HFF-Myc (cell line): ENCODE measurements around the gene AKAP8L.
A peak's percentile ranks its signal among the peaks of the same experiment; 100 is the strongest.
"Not testable (repeated sequence)": the region's sequence is repeated elsewhere in the genome, so short reads cannot be mapped to it uniquely, and the experiment has no call there.

Source experiments
- DNase-seq: peaks from one replicate; pipeline ENCODE4 v3.0.0-alpha.2; 2011; ENCODE audit warnings: low read depth; ENCODE audit errors: extremely low read depth
- H3K4me3 ChIP-seq: replicated peaks from 2 replicates; pipeline ENCODE4 v1.5.1; 2011; ENCODE audit warnings: low read depth, mild to moderate bottlenecking, control low read depth, low read length
- CTCF ChIP-seq: IDR thresholded peaks from 2 replicates; pipeline ENCODE4 v1.5.1; 2012; ENCODE audit warnings: mild to moderate bottlenecking, low read depth, low read length, control low read depth; ENCODE audit errors: missing control alignments

AKAP8L gene

GRCh38 chr19:15354566-15355296 lies 64.1 kb downstream of the AKAP8L start:
- TF ChIP-seq CTCF: no peak
- no peak overlapping the region for H3K4me3 ChIP-seq
- DNase-seq: no peak

- no peak for DNase-seq
- TF ChIP-seq CTCF: no peak
- H3K4me3 ChIP-seq: no peak overlapping the region
Measured at GRCh38 chr19:15353908-15354307, 64.9 kb downstream of the AKAP8L start.

GRCh38 chr19:15352535-15352934 lies 66.3 kb downstream of the AKAP8L start:
- H3K4me3 ChIP-seq, DNase-seq: not testable (repeated sequence)

- DNase-seq: not testable (repeated sequence)
Measured at GRCh38 chr19:15341328-15341727, 77.5 kb downstream of the AKAP8L start.

DNA sequence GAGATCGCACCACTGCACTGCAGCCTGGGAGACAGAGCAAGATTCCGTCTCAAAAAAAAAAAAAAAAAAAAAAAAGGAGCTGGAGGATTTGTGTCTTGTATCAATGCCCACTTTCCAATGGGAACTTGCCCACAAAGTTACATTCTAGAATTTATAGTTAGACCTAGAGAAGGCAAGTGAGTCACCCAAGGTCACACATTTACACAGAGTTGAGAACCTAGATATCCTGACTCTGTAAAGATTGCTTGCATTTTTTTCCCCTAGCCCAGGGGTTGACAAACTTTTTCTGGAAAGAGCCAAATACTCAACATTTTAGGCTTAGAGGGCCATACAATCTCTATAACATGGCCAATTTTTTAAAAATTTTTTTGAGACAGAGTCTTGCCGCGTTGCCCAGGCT lies 78.7 kb downstream of the AKAP8L start:
- DNase-seq: no peak
- H3K4me3 ChIP-seq: no peak overlapping the region
- TF ChIP-seq CTCF: no peak

More at GRCh38 chr19:15341328-15341727, 77.5 kb downstream of the AKAP8L start:
- H3K4me3 ChIP-seq: not testable (repeated sequence)

- DNase-seq: no peak
- no peak for TF ChIP-seq CTCF
Measured at GRCh38 chr19:15337202-15337601, 81.6 kb downstream of the AKAP8L start.

GRCh38 chr19:15335992-15336391 lies 82.8 kb downstream of the AKAP8L start:
- not testable (repeated sequence) for H3K4me3 ChIP-seq, DNase-seq

More at GRCh38 chr19:15337202-15337601, 81.6 kb downstream of the AKAP8L start:
- no peak overlapping the region for H3K4me3 ChIP-seq

DNA sequence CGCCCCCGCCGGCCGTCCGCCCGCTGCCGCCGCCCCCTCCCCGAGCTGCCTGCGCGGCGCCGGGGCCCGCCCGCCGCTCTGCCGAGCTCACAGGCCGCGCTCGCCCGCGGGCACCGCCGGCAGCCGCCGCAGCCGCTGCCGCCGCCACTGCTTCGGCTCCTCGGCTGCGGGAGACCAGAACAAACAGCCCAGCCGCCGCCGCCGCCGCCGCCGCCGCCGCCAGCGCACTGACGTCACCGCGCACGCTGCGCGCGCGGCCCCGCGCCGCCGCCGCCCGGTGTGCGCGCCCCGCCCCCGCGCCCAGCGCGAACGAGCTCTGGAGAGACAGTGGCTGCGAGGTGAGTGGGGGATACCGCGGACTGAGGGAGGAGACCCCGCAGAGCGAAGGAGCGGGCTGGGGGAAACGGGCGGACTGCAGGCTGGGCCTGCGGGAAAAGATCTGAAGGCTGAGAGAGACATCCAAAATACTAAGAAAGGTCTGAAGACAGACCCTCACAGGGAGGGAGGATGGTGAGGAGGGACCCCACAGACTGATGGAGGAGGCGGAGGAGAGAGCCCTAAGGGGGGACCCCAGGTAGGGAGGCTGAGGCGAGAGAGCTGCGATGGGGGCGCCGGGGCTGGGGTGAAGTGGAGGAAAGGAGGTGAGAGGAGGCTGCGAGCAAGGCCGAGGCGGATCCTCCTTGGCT lies 86.3 kb downstream of the AKAP8L start, which contains the start of gene BRD4:
BRD4 (minus strand) TSS at position 229 of the 686 bp plus-strand sequence. CDS start 59,440 bp downstream, outside the sequence.
- no peak for TF ChIP-seq CTCF
- H3K4me3 ChIP-seq: peak within 1 kb of the TSS; percentile 90
- no peak for DNase-seq
